ENCODE data around the gene FSTL3.
"Not testable (repeated sequence)": the region's sequence is repeated elsewhere in the genome, so short reads cannot be mapped to it uniquely, and the experiment has no call there.

FSTL3 gene

GRCh38 chr19:711254-711653, 35.1 kb downstream of the FSTL3 start:
- no peak for ATAC-seq

DNA sequence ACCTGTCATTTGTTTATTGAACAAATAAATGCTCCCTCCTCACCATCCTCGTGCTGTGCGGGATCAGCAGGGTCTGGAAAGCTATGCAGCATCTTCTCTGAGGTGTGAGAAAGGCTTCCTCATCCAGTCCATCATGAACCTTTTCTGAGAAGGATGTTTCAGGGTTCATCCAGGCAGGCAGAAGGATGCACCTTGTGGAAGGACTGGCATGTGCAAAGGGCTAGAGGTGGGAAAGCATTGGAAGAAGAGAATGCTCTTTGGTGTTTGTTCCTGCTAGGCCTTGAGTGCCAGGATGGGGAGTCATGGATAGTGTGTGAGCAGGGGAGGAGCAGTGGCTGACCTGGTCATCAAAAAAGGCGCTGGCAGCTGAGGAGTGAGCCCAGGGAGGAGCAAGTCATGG, 39.2 kb downstream of the FSTL3 start:
- no peak for ATAC-seq

- no peak for ATAC-seq
Observed at GRCh38 chr19:718251-718951, 42.2 kb downstream of the FSTL3 start.

GRCh38 chr19:718991-719512, 42.9 kb downstream of the FSTL3 start:
- ATAC-seq = no peak

DNA sequence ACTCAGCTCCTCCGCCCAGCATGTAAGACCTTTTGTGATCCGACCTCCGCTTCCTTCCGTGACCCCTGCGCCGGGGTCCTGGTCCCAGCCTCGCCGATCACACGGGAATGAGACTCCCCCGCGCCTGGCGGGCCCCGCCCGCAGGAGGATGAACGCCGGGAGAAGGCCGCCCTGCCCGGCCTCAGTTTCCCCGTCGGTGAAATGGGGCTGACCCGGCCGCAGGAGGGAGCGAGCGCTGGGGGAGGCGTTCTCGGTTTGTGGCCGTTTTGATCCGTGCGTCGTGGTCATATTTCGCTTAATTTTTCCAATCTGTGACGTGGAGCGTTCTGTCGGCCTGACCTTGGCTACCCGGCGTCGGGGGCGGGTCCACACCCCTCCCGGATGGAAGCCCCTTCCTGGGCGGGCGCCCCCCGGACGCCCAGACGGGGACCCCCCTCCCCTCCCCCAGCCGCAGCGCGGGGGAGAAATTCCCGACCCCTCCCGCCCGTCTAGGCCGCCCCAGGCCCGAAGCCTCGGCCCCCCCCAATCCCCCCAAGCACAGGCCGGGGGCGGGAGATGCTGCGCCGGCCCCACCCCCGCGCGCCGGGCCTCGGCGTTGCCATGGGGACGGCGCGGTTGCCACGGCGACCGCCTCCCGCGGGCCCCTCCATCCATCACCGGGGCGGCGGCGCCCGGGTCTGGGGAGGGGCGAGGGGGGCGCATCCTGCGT, 43.6 kb downstream of the FSTL3 start:
- no peak for ATAC-seq

- no peak for ATAC-seq
Observed at GRCh38 chr19:720345-721160, 44.4 kb downstream of the FSTL3 start.

DNA sequence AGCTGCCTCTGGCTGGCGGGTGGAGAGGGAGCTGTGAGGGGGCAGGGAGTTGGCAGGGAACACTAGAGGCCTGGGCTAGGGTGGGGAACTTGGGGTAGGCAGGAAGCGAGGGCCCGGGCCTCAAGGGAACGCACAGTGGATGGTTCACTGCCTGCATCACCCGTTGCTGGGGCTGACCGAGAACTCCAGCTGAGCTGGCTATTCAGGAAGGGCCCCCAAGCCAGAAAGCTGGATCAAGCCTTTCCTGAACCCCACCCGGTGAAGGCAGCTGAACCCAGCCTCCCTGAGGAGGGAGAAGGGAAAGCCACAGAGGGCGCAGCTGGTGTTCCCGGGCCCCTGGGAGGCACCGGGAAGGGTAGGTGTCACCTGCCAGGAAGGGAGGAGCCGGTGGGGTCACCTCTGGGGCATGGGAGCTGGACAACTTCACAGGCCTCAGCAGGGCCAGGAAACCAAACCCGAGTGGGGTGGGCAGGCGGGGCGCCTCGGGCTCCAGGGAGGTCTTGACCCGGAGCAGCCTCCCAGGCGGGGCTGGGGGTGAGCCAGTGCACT, 46.4 kb downstream of the FSTL3 start:
- ATAC-seq = no peak

DNA sequence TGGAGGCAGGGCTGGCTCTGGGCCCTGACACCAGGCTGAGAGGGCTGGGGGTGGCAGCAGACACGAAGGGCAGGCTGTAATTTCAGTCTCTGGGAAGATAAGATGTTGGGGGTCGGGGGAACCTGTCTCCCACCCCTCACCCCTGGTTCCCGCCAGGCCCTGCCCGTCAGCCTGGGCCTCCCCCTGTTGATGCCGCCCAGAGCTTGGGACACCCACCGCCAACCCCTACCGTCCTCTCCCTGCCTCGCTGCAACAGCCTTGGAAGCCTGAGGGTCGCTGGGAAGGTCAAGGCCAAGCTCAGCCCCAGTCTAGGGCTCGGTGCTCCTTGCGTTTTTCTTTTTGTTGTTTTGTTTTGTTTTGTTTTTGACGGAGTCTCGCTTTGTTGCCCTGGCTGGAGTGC, 47.1 kb downstream of the FSTL3 start:
- no peak for ATAC-seq

GRCh38 chr19:723714-724113, 47.5 kb downstream of the FSTL3 start:
- no peak for ATAC-seq

GRCh38 chr19:725461-726089, 49.4 kb downstream of the FSTL3 start:
- no peak for ATAC-seq

DNA sequence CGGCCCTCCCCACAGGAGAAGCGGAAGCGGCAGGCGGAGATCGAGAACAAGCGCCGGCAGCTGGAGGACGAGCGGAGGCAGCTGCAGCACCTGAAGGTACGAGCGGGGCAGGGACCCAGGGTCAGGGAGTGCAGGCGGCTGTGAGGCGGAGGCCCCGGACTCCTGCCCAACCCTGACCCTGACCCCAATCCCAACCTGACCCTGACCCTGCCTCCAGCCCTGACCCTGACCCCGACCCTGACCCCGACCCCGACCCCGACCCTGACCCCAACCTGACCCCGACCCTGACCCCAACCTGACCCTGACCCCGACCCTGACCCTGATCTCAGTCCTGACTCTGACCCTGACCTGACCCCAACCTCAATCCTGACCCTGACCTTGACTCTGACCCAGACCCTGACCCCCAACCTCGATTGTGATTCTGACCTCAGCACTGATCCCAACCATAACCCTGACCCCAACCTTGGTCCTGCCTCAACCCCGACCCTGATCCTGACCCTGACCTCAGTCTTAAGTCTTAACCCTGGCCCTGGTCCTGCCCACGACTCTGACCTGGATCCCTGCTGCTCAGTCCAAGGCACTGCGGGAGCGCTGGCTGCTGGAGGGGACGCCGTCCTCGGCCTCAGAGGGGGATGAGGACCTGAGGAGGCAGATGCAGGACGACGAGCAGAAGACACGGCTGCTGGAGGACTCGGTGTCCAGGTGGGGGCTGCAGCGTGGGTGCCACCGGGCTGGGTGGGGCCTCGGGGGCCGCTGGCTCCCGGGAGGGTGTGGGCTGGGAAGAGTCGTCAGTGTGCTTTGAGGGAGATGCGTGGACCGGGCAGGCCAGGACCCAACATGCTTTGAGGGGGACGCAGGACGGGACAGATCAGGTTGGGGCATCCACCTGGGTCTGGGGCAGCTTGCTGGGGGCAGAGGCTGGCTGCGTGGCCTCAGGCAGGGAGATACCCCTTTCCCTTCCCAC, 51.1 kb downstream of the FSTL3 start:
- no peak for ATAC-seq

DNA sequence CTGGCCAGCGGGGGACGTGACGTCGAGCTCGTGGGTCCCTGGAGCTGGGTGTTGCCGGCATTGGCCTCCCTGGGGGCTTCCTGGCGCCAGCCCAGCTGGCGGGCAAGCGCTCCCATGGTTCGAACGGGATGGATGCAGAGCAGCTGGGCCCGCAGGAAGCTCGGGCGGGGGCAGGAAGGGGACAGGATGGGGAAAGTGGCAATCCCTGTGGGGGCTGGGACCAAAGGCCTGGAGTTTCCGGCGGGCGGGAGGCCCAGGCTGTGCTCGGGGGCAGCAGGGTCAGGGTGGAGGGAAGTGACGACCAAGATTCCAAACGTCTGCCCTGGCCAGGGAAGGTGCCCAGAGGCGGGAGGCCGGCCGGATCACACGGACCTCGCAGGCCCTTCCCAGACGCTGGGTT, 51.8 kb downstream of the FSTL3 start:
- no peak for ATAC-seq

DNA sequence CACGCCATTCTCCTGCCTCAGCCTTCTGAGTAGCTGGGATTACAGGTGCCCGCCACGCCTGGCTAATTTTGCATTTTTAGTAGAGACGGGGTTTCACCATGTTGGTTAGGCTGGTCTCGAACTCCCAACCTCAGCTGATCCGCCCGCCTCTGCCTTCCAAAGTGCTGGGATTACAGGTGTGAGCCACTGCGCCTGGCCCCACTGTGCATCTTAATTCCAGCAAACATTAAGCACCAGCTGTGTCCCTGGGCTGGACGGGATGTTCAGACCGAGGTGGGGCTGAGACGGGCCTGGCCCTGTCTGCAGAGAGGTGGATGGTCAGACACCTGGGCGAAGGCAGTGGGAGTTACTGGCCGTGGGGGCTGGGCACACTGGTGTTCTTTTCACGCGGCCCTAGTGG, 53.4 kb downstream of the FSTL3 start:
- ATAC-seq = not testable (repeated sequence)

GRCh38 chr19:729965-730668, 53.9 kb downstream of the FSTL3 start:
- no peak for ATAC-seq

- no peak for ATAC-seq
Observed at GRCh38 chr19:731000-731399, 54.8 kb downstream of the FSTL3 start.

- ATAC-seq = no peak
Observed at GRCh38 chr19:732148-733069, 56.2 kb downstream of the FSTL3 start.
